Upper lobe of left lung (tissue), 6 donors: ENCODE data around the gene C16orf54. TPM values are rescaled to one million over a fixed set of nuclear protein-coding genes. Genes with fewer than 3 reads are reported as not detected.
A peak's percentile ranks its signal among the peaks of the same experiment; 100 is the strongest.
"Not testable (repeated sequence)": the region's sequence is repeated elsewhere in the genome, so short reads cannot be mapped to it uniquely, and the experiment has no call there.

Experiments
- ATAC-seq, 2 donors: fragments of 200-7000 bp; cut with Tn5 transposase; one replicate each; pipeline ENCODE4 v1.9.1; 2022; ENCODE audit warnings: mild to moderate bottlenecking in 2 of 2, moderate library complexity in 2 of 2; ENCODE audit not compliant: low FRiP score in 2 of 2
- DNase-seq, 2 donors: peaks; one replicate each; pipeline ENCODE4 v3.0.0-alpha.2; 2019 to 2020
- H3K27ac ChIP-seq, 4 donors: fragments of 200-600 bp; sonication (generic); one replicate each; pipeline ENCODE4 v1.5.1; 2016 to 2019
- H3K27me3 ChIP-seq, 4 donors: fragments of 200-600 bp; sonication (generic); one replicate each; pipeline ENCODE4 v1.5.1; 2017 to 2019
- H3K36me3 ChIP-seq, 4 donors: fragments of 200-600 bp; sonication (generic); one replicate each; pipeline ENCODE4 v1.5.1; 2016 to 2019
- H3K4me1 ChIP-seq, 4 donors: fragments of 200-600 bp; sonication (generic); one replicate each; pipeline ENCODE4 v1.5.1; 2018 to 2019
- H3K4me3 ChIP-seq, 4 donors: fragments of 200-600 bp; sonication (generic); one replicate each; pipeline ENCODE4 v1.5.1; 2017 to 2019; ENCODE audit warnings: mild to moderate bottlenecking in 2 of 4, moderate library complexity in 1 of 4
- H3K9me3 ChIP-seq, 4 donors: fragments of 200-600 bp; sonication (generic); one replicate each; pipeline ENCODE4 v1.5.1; 2018 to 2019
- CTCF ChIP-seq, 6 experiments: fragments of 450-650 bp in 4 of 6; fragments of 200-600 bp in 2 of 6; sonication (generic) in 2 of 6; IDR thresholded peaks; one replicate each; pipeline ENCODE4 v1.5.1; 2016 to 2019; ENCODE audit warnings: antibody characterized with exemption in 6 of 6
- EP300 ChIP-seq, 4 donors: sonication (generic); formaldehyde crosslinking; IDR thresholded peaks; one replicate each; pipeline ENCODE4 v1.5.1; 2017; ENCODE audit warnings: antibody characterized with exemption in 4 of 4, control low read depth in 2 of 4
- POLR2A ChIP-seq, 4 donors: fragments of 450-650 bp; IDR thresholded peaks; one replicate each; pipeline ENCODE4 v1.5.1; 2016 to 2017; ENCODE audit warnings: antibody characterized with exemption in 4 of 4, mild to moderate bottlenecking in 2 of 4
- POLR2AphosphoS5 ChIP-seq, 2 donors: sonication (generic); formaldehyde crosslinking; IDR thresholded peaks; one replicate each; pipeline ENCODE4 v1.5.1; 2017; ENCODE audit warnings: antibody characterized with exemption in 2 of 2
- WGBS, 2 donors: methylation state at CpG; one replicate each; pipeline ENCODE4 v1.1.5; 2017 to 2018; 5-methylcytosine and 5-hydroxymethylcytosine counted together
- total RNA-seq, 6 donors: library from RNA; depleted of rRNA in 4 of 6; stranded (reverse); fragments of >200 nt in 4 of 6; gene quantifications; one replicate each; pipeline versions ENCODE4 v1.1.0 to v1.2.1, GENCODE V29; 2016 to 2021
- donor health status: DM: no; HTN: no; CAD: no; lungs with moderate emphysema.
- donor health status: DM: no; HTN: yes; CAD: no; lungs with severe emphysema.

C16orf54 gene
- 10 to 100 TPM in 3 of 6 donors, 1 to 10 TPM in 3; 2.4 to 17.3 (median 7.5) TPM for total RNA-seq

- peak; percentile 93 to 94 for ATAC-seq
- Histone ChIP-seq H3K4me3 (peak within 1 kb of the TSS in 3 of 4 donors; percentile 46 to 60 (median 47)), H3K27ac (peak within 1 kb of the TSS; percentile 58 to 88 (median 76))
These were observed at the start of gene C16orf54 for GRCh38 chr16:29745853-29746345. Gene C16orf54 (minus strand): TSS chr16:29745990. CDS start chr16:29744951, 1,039 bp downstream.

GRCh38 chr16:29794231-29794710 is 48.5 kb upstream of the C16orf54 start:
- Histone ChIP-seq H3K27ac (no peak overlapping the region), H3K4me1 (peaks cover 15 to 22% (median 17%) of the 10 kb centered on the region in 4 donors), H3K4me3 (no peak overlapping the region), H3K9me3 (no peaks in the 10 kb centered on the region), H3K27me3 (no peaks in the 10 kb centered on the region), H3K36me3 (peaks cover 4 to 20% (median 18%) of the 10 kb centered on the region in 4 donors)
- ATAC-seq (no peak), DNase-seq (no peak)
- WGBS, 2 donors, result 96 to 99% methylated on average over 3 of the region's 3 CpGs
- TF ChIP-seq POLR2AphosphoS5 (IDR thresholded peaks at IDR 0.05), result no peak

More at GRCh38 chr16:29745853-29746345, at the start of gene C16orf54:
- no peak for TF ChIP-seq EP300 (IDR thresholded peaks at IDR 0.05)
- TF ChIP-seq POLR2A (IDR thresholded peaks at IDR 0.05), result peak in 1 of 4 donors; percentile 56
- TF ChIP-seq CTCF (IDR thresholded peaks at IDR 0.05), result no peak
- TF ChIP-seq POLR2AphosphoS5 (IDR thresholded peaks at IDR 0.05), result peak; percentile 55 to 72
- no peaks in the 10 kb centered on the region for H3K36me3 ChIP-seq
- no peaks in the 10 kb centered on the region for H3K4me1 ChIP-seq
- no peaks in the 10 kb centered on the region for H3K9me3 ChIP-seq
- no peaks in the 10 kb centered on the region for H3K27me3 ChIP-seq
- WGBS, 2 donors, result 55 to 63% methylated on average over 11 to 12 of the region's 12 CpGs
- DNase-seq, result peak; percentile 88

GRCh38 chr16:29793153-29793552 is 47.4 kb upstream of the C16orf54 start:
- not testable (repeated sequence) for H3K9me3 ChIP-seq, ATAC-seq, H3K36me3 ChIP-seq, H3K4me3 ChIP-seq, H3K27me3 ChIP-seq, DNase-seq, H3K27ac ChIP-seq
- 90% methylated on average over 18 of the region's 18 CpGs for WGBS, 2 donors
- peaks cover 15 to 24% (median 17%) of the 10 kb centered on the region in 4 donors for H3K4me1 ChIP-seq

GRCh38 chr16:29791845-29792807 is 46.3 kb upstream of the C16orf54 start:
- TF ChIP-seq CTCF (IDR thresholded peaks at IDR 0.05) (no peak), EP300 (IDR thresholded peaks at IDR 0.05) (no peak), POLR2A (IDR thresholded peaks at IDR 0.05) (no peak), POLR2AphosphoS5 (IDR thresholded peaks at IDR 0.05) (no peak)
- H3K27ac ChIP-seq, result no peak overlapping the region
- 69 to 74% methylated on average over 9 of the region's 9 CpGs for WGBS, 2 donors
- H3K36me3 ChIP-seq, result peaks cover 0 to 2% (median under 1%) of the 10 kb centered on the region in 4 donors
- no peaks in the 10 kb centered on the region for H3K9me3 ChIP-seq
- peak overlapping the region in 2 of 4 donors; percentile 83 to 86 for H3K4me3 ChIP-seq
- DNase-seq, result no peak
- no peaks in the 10 kb centered on the region for H3K27me3 ChIP-seq
- H3K4me1 ChIP-seq, result peaks cover 15 to 24% (median 17%) of the 10 kb centered on the region in 4 donors
- no peak for ATAC-seq

GRCh38 chr16:29790949-29791844 is 45.4 kb upstream of the C16orf54 start:
- peak overlapping the region in 3 of 4 donors; percentile 54 to 90 (median 90) for H3K27ac ChIP-seq
- DNase-seq, result no peak
- peaks cover 15 to 24% (median 17%) of the 10 kb centered on the region in 4 donors for H3K4me1 ChIP-seq
- peak in 1 of 2 donors; percentile 26 for ATAC-seq
- no peaks in the 10 kb centered on the region for H3K27me3 ChIP-seq
- no peaks in the 10 kb centered on the region for H3K36me3 ChIP-seq
- TF ChIP-seq POLR2AphosphoS5 (IDR thresholded peaks at IDR 0.05), result no peak
- no peak for TF ChIP-seq CTCF (IDR thresholded peaks at IDR 0.05)
- no peak for TF ChIP-seq POLR2A (IDR thresholded peaks at IDR 0.05)
- no peak for TF ChIP-seq EP300 (IDR thresholded peaks at IDR 0.05)
- H3K4me3 ChIP-seq, result peak overlapping the region; percentile 83 to 89 (median 86)
- WGBS, 2 donors, result 3 to 4% methylated on average over 27 of the region's 31 CpGs
- H3K9me3 ChIP-seq, result no peaks in the 10 kb centered on the region
